Liver (tissue), 9 donors: ENCODE results near the gene RCAN2. TPM values are rescaled to one million over a fixed set of nuclear protein-coding genes. Genes with fewer than 3 reads are reported as not detected.

Source experiments
- DNase-seq: peaks from one replicate; pipeline ENCODE4 v3.0.0-alpha.2; 2017; ENCODE audit warnings: low spot score
- H3K27ac ChIP-seq, 2 donors: one replicate each; pipeline ENCODE4 v1.7.0; 2013; ENCODE audit warnings: inconsistent platforms in 2 of 2, low read length in 2 of 2, control low read depth in 1 of 2, low read depth in 1 of 2, mild to moderate bottlenecking in 1 of 2
- H3K27me3 ChIP-seq, 4 donors: one replicate each; pipeline versions ENCODE4 v1.6.1 to v1.7.0; 2013; ENCODE audit warnings: low read length in 3 of 4, inconsistent platforms in 1 of 4, mild to moderate bottlenecking in 1 of 4, moderate library complexity in 1 of 4; ENCODE audit not compliant: control insufficient read depth in 4 of 4, insufficient read depth in 4 of 4
- H3K36me3 ChIP-seq, 4 donors: one replicate each; pipeline versions ENCODE4 v1.6.1 to v1.7.0; 2013; ENCODE audit warnings: low read length in 3 of 4, mild to moderate bottlenecking in 3 of 4, low read depth in 1 of 4, moderate library complexity in 1 of 4; ENCODE audit not compliant: control insufficient read depth in 4 of 4, insufficient read depth in 3 of 4
- H3K4me1 ChIP-seq, 4 donors: one replicate each; pipeline versions ENCODE4 v1.6.1 to v1.7.0; 2013; ENCODE audit warnings: low read length in 3 of 4, mild to moderate bottlenecking in 3 of 4, moderate library complexity in 1 of 4; ENCODE audit not compliant: control insufficient read depth in 4 of 4, insufficient read depth in 4 of 4
- H3K4me3 ChIP-seq, 3 donors: one replicate each; pipeline versions ENCODE4 v1.6.1 to v1.7.0; 2013; ENCODE audit warnings: low read length in 3 of 3, control low read depth in 1 of 3, low read depth in 1 of 3, mild to moderate bottlenecking in 1 of 3
- H3K9ac ChIP-seq, 2 donors: one replicate each; pipeline ENCODE4 v1.7.0; 2013; ENCODE audit warnings: low read length in 2 of 2, mild to moderate bottlenecking in 2 of 2, moderate library complexity in 2 of 2, control low read depth in 1 of 2, low read depth in 1 of 2
- H3K9me3 ChIP-seq, 4 donors: one replicate each; pipeline versions ENCODE4 v1.6.1 to v1.7.0; 2013; ENCODE audit warnings: low read length in 3 of 4; ENCODE audit not compliant: control insufficient read depth in 4 of 4
- CTCF ChIP-seq: fragments of 150-350 bp; IDR thresholded peaks from 2 replicates; pipeline ENCODE4 v1.5.1; 2017; ENCODE audit warnings: improper control_type of control experiment, low read depth, low read length; ENCODE audit not compliant: missing input control
- FOXA1 ChIP-seq: IDR thresholded peaks from 2 replicates; pipeline ENCODE4 v1.6.1; 2016; ENCODE audit warnings: antibody characterized with exemption
- FOXA2 ChIP-seq: IDR thresholded peaks from 2 replicates; pipeline ENCODE4 v1.6.1; 2016; ENCODE audit warnings: antibody characterized with exemption
- GABPA ChIP-seq, 2 donors: IDR thresholded peaks in 1 of 2; conservative IDR thresholded peaks in 1 of 2; 2 replicates each; pipeline ENCODE4 v1.6.1; 2016; ENCODE audit warnings: antibody characterized with exemption in 2 of 2, mild to moderate bottlenecking in 1 of 2, moderate library complexity in 1 of 2
- JUND ChIP-seq, 2 donors: IDR thresholded peaks; 2 replicates each; pipeline ENCODE4 v1.6.1; 2016; ENCODE audit warnings: antibody characterized with exemption in 2 of 2
- MAX ChIP-seq: IDR thresholded peaks from 2 replicates; pipeline ENCODE4 v1.6.1; 2016; ENCODE audit warnings: antibody characterized with exemption
- RAD21 ChIP-seq, 2 donors: IDR thresholded peaks; 2 replicates each; pipeline ENCODE4 v1.6.1; 2016; ENCODE audit warnings: antibody characterized with exemption in 2 of 2, mild to moderate bottlenecking in 2 of 2
- REST ChIP-seq: IDR thresholded peaks from 2 replicates; pipeline ENCODE4 v1.6.1; 2016; ENCODE audit warnings: antibody characterized with exemption, mild to moderate bottlenecking
- RXRA ChIP-seq, 2 donors: IDR thresholded peaks; 2 replicates each; pipeline ENCODE4 v1.6.1; 2017 to 2018; ENCODE audit warnings: antibody characterized with exemption in 2 of 2, mild to moderate bottlenecking in 1 of 2
- TAF1 ChIP-seq: conservative IDR thresholded peaks from 2 replicates; pipeline ENCODE4 v1.6.1; 2016; ENCODE audit warnings: antibody characterized with exemption, mild to moderate bottlenecking
- ZBTB33 ChIP-seq: IDR thresholded peaks from 2 replicates; pipeline ENCODE4 v1.6.1; 2016; ENCODE audit warnings: antibody characterized with exemption
- WGBS: extraction: QIAGEN DNeasy Blood & Tissue Kit; methylation state at CpG from one replicate; pipeline ENCODE4 v1.1.7; 2013; 5-methylcytosine and 5-hydroxymethylcytosine counted together
- polyA plus RNA-seq, 2 donors: library from polyadenylated mRNA; stranded (reverse) in 1 of 2; unstranded in 1 of 2; fragments of 200-250 nt in 1 of 2; fragments of >200 nt in 1 of 2; fragmentation: Nextera tagmentation in 1 of 2; extraction: Ambion mirVana in 1 of 2; gene quantifications; one replicate each; pipeline versions ENCODE4 v1.2.1 to v1.2.3, GENCODE V29; 2013 to 2015
- total RNA-seq, 2 donors: library from RNA; depleted of rRNA; stranded (reverse); fragments of >200 nt; gene quantifications; one replicate each; pipeline ENCODE4 v1.2.3, GENCODE V29; 2014
- donor health status: healthy.
- donor health status: healthy.
- donor health status: healthy.
- donor health status: healthy.
- donor health status: healthy.

The RCAN2 gene
- total and polyA plus RNA-seq, 4 donors, result 0.19 to 8.2 (median 2.4) TPM

- TF ChIP-seq TAF1 (no peak), RXRA (IDR thresholded peaks at IDR 0.05) (no peak), FOXA2 (no peak), GABPA (IDR thresholded peaks at IDR 0.05 in 1 of 2, conservative IDR thresholded peaks at IDR 0.05 in 1 of 2) (no peak)
Observed at GRCh38 chr6:46186583-46186982, 304.7 kb downstream of the RCAN2 start.

GRCh38 chr6:46184114-46184513, 307.1 kb downstream of the RCAN2 start:
- H3K9me3 ChIP-seq, result no peaks in the 10 kb centered on the region
- 60% methylated on average over 4 of the region's 4 CpGs for WGBS
- no peak overlapping the region for H3K4me3 ChIP-seq
- H3K4me1 ChIP-seq, result no peaks in the 10 kb centered on the region
- no peak overlapping the region for H3K27ac ChIP-seq
- H3K36me3 ChIP-seq, result no peaks in the 10 kb centered on the region
- no peak overlapping the region for H3K9ac ChIP-seq
- TF ChIP-seq MAX (no peak), REST (no peak), CTCF (no peak), ZBTB33 (no peak), RAD21 (IDR thresholded peaks at IDR 0.05) (no peak), FOXA1 (no peak), TAF1 (no peak)
- DNase-seq, result no peak
- H3K27me3 ChIP-seq, result peaks cover 0 to 6% (median 0%) of the 10 kb centered on the region in 4 donors

More at GRCh38 chr6:46186583-46186982, 304.7 kb downstream of the RCAN2 start:
- Histone ChIP-seq H3K4me1 (no peaks in the 10 kb centered on the region), H3K4me3 (no peak overlapping the region), H3K9me3 (no peaks in the 10 kb centered on the region), H3K27ac (no peak overlapping the region), H3K9ac (no peak overlapping the region), H3K27me3 (peaks cover 0 to 6% (median 0%) of the 10 kb centered on the region in 4 donors), H3K36me3 (no peaks in the 10 kb centered on the region)
- 68% methylated on average over 1 of the region's 1 CpG for WGBS
- no peak for DNase-seq

GRCh38 chr6:46175976-46176375, 315.3 kb downstream of the RCAN2 start:
- WGBS, result 85% methylated on average over 3 of the region's 3 CpGs

More at GRCh38 chr6:46175976-46176375, 315.3 kb downstream of the RCAN2 start:
- Histone ChIP-seq H3K9ac (no peak overlapping the region), H3K9me3 (no peaks in the 10 kb centered on the region), H3K27me3 (no peaks in the 10 kb centered on the region), H3K36me3 (no peaks in the 10 kb centered on the region), H3K4me1 (peaks cover 0 to under 1% (median 0%) of the 10 kb centered on the region in 4 donors), H3K27ac (no peak overlapping the region), H3K4me3 (no peak overlapping the region)
- TF ChIP-seq JUND (IDR thresholded peaks at IDR 0.05), result no peak
- no peak for DNase-seq
